Measurements from ENCODE around the gene PSMA1. TPM values are rescaled to one million over a fixed set of nuclear protein-coding genes. Genes with fewer than 3 reads are reported as not detected.
A peak's percentile ranks its signal among the peaks of the same experiment; 100 is the strongest.
"Not testable (repeated sequence)": the region's sequence is repeated elsewhere in the genome, so short reads cannot be mapped to it uniquely, and the experiment has no call there.

Gene PSMA1
- total RNA-seq, 2 experiments from 2014 or later, result 232 to 238 TPM

DNA sequence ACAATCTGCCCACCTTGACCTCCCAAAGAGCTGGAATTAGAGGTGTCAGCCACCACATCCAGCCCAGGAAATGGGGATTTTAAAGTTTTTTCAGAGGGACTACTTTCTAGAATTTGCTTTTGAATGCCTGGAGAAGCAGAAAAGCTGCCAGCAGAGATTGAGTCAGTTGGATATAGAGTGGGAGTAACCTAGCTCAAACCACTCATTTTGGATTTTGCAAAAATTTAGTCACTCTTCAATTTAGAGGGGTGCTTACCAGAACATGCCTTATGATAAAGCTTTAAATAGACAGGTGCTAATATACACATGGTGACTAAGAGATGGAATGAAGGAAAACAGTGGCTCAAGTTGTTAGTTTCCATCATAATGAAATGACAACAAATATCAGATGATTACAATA, 26.5 kb upstream of the PSMA1 start:
- Mint-ChIP-seq H3K9me3 (peaks cover 4% of the 10 kb centered on the region), H3K27me3 (no peaks in the 10 kb centered on the region), H3K4me1 (peaks cover 30% of the 10 kb centered on the region), H3K4me3 (no peak overlapping the region), H3K36me3 (ENCODE audit: low read depth) (peaks cover 50% of the 10 kb centered on the region), H3K27ac (no peak overlapping the region)
- ChIA-PET POLR2A (interaction anchor here (0.9 to 12.0 kb wide), 8 partner anchors 9 to 345 kb away, joined by 3 to 116 read pairs (median 4); partner anchors contain the start of genes CYP2R1, PDE3B and PSMA1), CTCF (interaction anchor here (0.9 kb wide), 1 partner anchor 14 kb away, joined by 3 read pairs; no protein-coding TSS in a partner anchor)
- no peak for DNase-seq

DNA sequence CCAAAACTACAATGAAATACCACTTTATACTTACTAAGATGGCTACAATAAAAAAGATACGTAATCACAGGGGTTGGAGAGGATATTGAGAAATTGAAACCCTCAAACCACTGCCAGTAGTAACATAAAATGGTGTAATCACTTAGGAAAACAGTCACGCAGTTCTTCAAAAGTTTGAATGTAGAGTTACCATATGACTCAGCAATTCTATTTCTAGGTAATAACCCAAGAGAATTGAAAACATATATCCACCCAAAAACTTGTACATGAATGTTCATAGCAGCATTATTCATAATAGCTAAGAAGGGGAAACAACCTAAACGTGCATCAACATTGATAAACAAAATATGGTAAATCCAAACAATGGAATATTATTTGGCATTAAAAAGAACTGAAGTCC, 24.4 kb upstream of the PSMA1 start:
- Mint-ChIP-seq H3K27ac (peak overlapping the region; percentile 79), H3K27me3 (no peaks in the 10 kb centered on the region), H3K36me3 (ENCODE audit: low read depth) (peaks cover 45% of the 10 kb centered on the region), H3K4me3 (no peak overlapping the region), H3K4me1 (peaks cover 37% of the 10 kb centered on the region), H3K9me3 (peaks cover 4% of the 10 kb centered on the region)
- POLR2A ChIA-PET, result interaction anchor here (1.1 to 12.0 kb wide), 7 partner anchors 11 to 222 kb away, joined by 4 to 116 read pairs (median 18); partner anchors contain the start of genes PDE3B and PSMA1
- CTCF ChIA-PET, result interaction anchor here (0.8 to 10.1 kb wide), 4 partner anchors 10 to 362 kb away, joined by 3 to 96 read pairs (median 28); partner anchors contain the start of gene PDE3B
- DNase-seq, result no peak

DNA sequence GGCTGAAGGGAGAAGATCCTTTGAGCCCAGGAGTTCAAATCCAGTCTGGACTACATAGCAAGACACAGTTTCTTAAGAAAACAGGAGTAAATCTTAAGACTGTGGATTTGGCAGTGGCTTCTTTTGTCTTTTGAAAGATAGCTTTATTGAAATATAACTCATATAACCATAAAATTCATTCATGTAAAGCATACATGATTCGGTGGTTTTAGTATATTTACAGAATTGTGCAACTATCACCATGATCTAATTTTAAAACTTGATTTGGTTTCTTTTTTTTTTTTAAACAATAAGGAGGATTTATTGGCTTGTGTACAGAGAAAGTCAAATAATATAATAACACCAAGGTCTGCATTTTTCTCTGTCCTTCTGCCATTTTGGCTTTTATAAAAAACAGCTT, 23.1 kb upstream of the PSMA1 start:
- H3K27me3 Mint-ChIP-seq, result no peaks in the 10 kb centered on the region
- H3K9me3 Mint-ChIP-seq, result peaks cover 4% of the 10 kb centered on the region
- H3K4me1 Mint-ChIP-seq, result peaks cover 37% of the 10 kb centered on the region
- H3K27ac Mint-ChIP-seq, result no peak overlapping the region
- ChIA-PET CTCF (interaction anchor here (3.4 to 10.1 kb wide), 3 partner anchors 35 to 363 kb away, joined by 12 to 96 read pairs (median 45); partner anchors contain the start of gene PDE3B), POLR2A (interaction anchor here (1.4 to 12.0 kb wide), 8 partner anchors 12 to 349 kb away, joined by 4 to 116 read pairs (median 16); partner anchors contain the start of genes CYP2R1, PDE3B and PSMA1)
- no peak overlapping the region for H3K4me3 Mint-ChIP-seq
- no peak for DNase-seq
- H3K36me3 Mint-ChIP-seq (ENCODE audit: low read depth), result peaks cover 45% of the 10 kb centered on the region

DNA sequence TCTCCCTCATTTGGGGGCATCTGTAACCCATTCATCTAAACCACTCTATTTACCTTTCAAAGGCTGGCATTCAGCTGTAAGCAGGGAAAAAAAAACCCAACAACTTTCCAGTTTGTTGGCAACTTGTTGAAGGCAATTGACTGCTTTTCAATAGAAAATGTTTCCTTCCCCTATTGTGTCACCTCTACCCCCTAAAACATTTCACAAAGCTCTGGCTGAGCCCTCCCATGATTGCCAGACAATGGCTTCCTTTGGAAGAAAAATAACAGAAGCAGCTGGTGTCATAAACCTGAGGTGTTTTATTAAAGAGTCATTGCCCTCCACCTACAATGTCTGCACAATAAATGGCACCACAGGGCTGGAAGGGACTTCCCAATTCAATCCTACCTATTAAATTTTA, 22.1 kb upstream of the PSMA1 start:
- H3K27me3 Mint-ChIP-seq, result no peaks in the 10 kb centered on the region

DNA sequence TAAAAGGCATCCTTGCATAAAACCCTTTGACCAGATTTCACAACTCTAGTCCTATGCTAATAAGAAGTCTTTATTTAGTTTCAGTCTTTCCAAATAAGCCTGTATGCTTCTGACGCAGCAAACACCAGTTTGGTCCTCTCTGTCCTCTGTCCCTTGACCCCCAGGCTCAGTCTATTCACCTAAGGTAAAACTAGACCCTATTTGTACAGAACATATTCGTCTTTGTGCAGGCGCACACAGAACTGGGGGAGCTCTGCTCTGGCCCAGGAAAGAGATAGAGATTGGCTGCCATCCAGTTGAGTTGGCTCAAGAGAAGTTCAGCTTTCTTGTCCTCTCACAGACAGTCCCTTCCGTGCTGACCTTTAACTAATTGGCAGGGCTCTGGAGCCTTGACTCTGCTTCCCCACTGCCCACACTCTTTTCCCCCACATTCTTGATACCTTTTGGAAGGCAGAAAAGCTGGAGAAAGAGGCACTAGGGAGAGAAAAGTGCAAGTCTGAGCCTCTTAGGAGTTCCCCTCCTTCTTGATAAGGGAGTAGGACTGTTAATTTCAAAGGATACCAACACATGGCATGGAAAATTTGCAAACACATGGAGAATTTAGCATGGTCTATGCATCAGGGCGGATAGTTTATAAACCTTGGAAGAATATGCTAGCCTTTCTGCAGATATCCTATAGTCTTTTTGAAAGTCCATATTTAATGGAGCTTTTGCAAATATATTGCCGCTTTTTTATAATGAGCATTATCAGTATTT, 21.2 kb upstream of the PSMA1 start:
- Mint-ChIP-seq H3K27ac (no peak overlapping the region), H3K4me3 (no peak overlapping the region), H3K27me3 (no peaks in the 10 kb centered on the region), H3K9me3 (peaks cover 4% of the 10 kb centered on the region), H3K4me1 (peaks cover 47% of the 10 kb centered on the region), H3K36me3 (ENCODE audit: low read depth) (peaks cover 38% of the 10 kb centered on the region)
- CTCF ChIA-PET, result interaction anchor here (0.6 to 10.1 kb wide), 4 partner anchors 79 to 365 kb away, joined by 3 to 96 read pairs (median 24); partner anchors contain the start of gene PDE3B
- POLR2A ChIA-PET, result interaction anchor here (1.1 to 12.0 kb wide), 6 partner anchors 10 to 225 kb away, joined by 3 to 116 read pairs (median 13); partner anchors contain the start of genes PDE3B and PSMA1
- no peak for DNase-seq

More for the DNA sequence above, 22.1 kb upstream of the PSMA1 start:
- Mint-ChIP-seq H3K4me1 (peaks cover 45% of the 10 kb centered on the region), H3K27ac (no peak overlapping the region), H3K9me3 (peaks cover 4% of the 10 kb centered on the region), H3K36me3 (ENCODE audit: low read depth) (peaks cover 41% of the 10 kb centered on the region), H3K4me3 (no peak overlapping the region)
- POLR2A ChIA-PET, result interaction anchor here (1.1 to 12.0 kb wide), 7 partner anchors 11 to 350 kb away, joined by 3 to 116 read pairs (median 13); partner anchors contain the start of genes CYP2R1, PDE3B and PSMA1
- CTCF ChIA-PET, result interaction anchor here (0.6 to 10.1 kb wide), 4 partner anchors 102 to 364 kb away, joined by 3 to 96 read pairs (median 24); partner anchors contain the start of gene PDE3B
- no peak for DNase-seq

DNA sequence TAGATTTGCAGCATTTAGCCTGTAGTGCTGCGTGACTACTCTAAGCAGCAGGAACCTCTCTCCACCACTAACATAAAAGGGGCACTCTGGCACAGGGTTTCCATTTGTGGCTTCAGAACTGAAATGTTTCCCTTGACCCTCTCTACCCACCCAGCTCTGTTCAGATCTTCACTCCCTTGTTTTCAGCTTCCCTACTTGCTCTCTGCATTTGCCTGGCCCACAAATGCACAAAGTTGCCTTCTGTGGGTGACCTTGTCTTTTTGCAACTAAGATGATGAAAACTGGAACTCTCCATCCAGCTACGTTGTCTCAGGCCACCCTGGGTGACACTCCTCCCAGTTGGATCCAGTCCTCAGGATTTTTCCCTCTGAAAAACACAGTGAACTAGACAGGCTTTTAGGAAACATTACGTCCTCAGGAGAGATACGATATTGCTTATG, 19.8 kb upstream of the PSMA1 start:
- Mint-ChIP-seq H3K27ac (no peak overlapping the region), H3K27me3 (no peaks in the 10 kb centered on the region), H3K4me1 (peaks cover 35% of the 10 kb centered on the region), H3K36me3 (ENCODE audit: low read depth) (peaks cover 27% of the 10 kb centered on the region), H3K9me3 (peaks cover 4% of the 10 kb centered on the region), H3K4me3 (no peak overlapping the region)
- DNase-seq, result no peak
- ChIA-PET POLR2A (interaction anchor here (12.0 kb wide), 1 partner anchor 104 kb away, joined by 116 read pairs; the partner anchor contains the start of gene PDE3B), CTCF (interaction anchor here (0.9 to 10.1 kb wide), 3 partner anchors 12 to 366 kb away, joined by 3 to 96 read pairs (median 45); partner anchors contain the start of gene PDE3B)

DNA sequence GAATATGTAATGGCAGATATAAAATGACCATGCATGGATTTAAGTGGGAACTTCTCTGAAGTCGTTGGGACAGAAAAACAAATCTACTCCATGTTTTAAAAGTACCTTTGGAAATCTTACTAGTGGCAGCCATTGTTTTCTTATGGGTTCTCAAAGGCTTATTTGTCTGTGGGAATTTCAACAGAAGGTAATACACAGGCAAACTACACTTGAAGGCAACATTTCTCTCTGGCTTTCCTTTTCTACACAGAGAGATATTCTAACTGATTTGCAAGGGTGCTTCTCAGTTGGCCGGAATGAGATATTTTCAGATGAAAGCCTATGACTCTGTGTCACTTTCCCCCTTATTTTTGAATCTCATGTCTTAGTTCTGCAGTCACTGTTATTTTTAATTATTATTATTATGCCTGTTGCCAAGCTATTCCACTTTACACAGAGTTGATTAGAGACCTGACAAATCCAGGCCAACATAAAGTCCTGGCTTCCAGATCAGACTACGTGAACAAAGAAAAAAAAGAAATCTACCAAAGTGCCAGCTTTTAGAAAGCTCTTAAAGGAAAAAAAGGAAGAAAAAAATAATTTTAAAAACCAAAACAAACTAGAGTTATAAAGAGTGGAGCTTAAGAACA, 18.9 kb upstream of the PSMA1 start:
- Mint-ChIP-seq H3K27ac (no peak overlapping the region), H3K4me3 (no peak overlapping the region), H3K4me1 (peaks cover 27% of the 10 kb centered on the region), H3K36me3 (ENCODE audit: low read depth) (peaks cover 20% of the 10 kb centered on the region), H3K27me3 (no peaks in the 10 kb centered on the region), H3K9me3 (no peaks in the 10 kb centered on the region)
- no peak for DNase-seq
- ChIA-PET CTCF (interaction anchor here (0.9 to 10.1 kb wide), 3 partner anchors 13 to 367 kb away, joined by 3 to 96 read pairs (median 45); partner anchors contain the start of gene PDE3B), POLR2A (interaction anchor here (1.1 to 12.0 kb wide), 6 partner anchors 19 to 353 kb away, joined by 3 to 116 read pairs (median 5); partner anchors contain the start of genes CYP2R1, PDE3B and PSMA1)

DNA sequence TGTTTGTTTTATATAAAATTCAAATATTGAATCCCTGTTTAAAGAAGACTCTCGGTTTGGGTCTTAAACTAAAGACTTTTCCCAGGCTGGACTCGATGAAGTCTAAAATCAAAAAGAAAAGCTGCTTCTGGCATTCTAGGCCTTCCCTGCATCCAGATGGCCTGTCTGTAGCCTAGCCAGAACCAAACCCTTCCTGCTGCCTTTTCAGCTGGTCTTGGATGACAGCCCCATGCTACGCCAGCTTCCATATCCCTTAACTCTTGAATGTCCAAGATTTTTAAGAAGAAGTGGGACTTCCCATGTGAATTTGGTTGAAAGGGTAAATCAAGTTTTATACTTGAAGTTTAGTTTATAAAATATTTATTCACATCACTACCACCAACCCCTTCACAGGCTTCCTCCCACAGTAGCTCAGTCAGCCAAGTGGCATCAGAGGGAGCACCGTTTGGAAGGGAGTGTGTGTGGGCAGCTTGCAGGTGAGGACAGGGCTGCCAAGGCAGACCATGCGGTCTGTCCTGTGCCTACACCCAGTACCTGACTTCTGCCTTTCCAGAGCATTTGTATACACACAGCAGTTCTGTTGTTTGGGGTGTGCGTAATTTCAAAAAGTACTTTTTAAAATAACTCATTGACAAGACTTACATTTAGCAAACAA, 18.2 kb upstream of the PSMA1 start:
- no peak for DNase-seq
- H3K9me3 Mint-ChIP-seq, result no peaks in the 10 kb centered on the region
- H3K27ac Mint-ChIP-seq, result no peak overlapping the region
- ChIA-PET CTCF (interaction anchor here (1.0 to 10.1 kb wide), 3 partner anchors 101 to 368 kb away, joined by 4 to 96 read pairs (median 45); partner anchors contain the start of gene PDE3B), POLR2A (interaction anchor here (1.1 to 12.0 kb wide), 7 partner anchors 10 to 354 kb away, joined by 3 to 116 read pairs (median 5); partner anchors contain the start of genes CYP2R1, PDE3B and PSMA1)
- H3K4me1 Mint-ChIP-seq, result peaks cover 25% of the 10 kb centered on the region
- H3K36me3 Mint-ChIP-seq (ENCODE audit: low read depth), result peaks cover 18% of the 10 kb centered on the region
- H3K4me3 Mint-ChIP-seq, result no peak overlapping the region
- H3K27me3 Mint-ChIP-seq, result no peaks in the 10 kb centered on the region

DNA sequence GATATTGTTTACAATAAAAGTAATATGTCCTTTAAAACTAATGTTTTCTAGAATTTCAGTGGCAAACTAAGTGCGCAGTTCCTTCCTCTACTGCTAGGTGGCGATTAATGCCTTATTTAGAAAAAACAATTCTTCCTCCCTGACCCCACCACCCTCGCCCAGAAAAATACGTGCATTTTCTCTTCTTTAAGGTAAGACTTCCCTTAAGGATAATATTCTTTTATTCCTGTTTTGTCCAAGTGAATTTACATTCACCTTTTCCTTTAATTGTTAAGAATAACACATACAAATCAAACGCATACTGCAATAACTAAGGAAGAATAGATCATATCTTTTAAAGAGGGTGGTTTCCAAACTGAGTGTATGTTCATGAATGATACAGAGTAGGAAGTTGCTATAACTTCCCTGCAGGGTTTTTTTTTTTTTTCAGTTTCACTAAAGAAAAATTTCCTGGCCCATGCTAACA, 17.0 kb upstream of the PSMA1 start:
- Mint-ChIP-seq H3K27ac (peak overlapping the region; percentile 47), H3K4me1 (peaks cover 22% of the 10 kb centered on the region), H3K27me3 (no peaks in the 10 kb centered on the region), H3K9me3 (no peaks in the 10 kb centered on the region), H3K4me3 (peak overlapping the region; percentile 58), H3K36me3 (ENCODE audit: low read depth) (peaks cover 5% of the 10 kb centered on the region)
- DNase-seq, result peak; percentile 48
- ChIA-PET CTCF (interaction anchor here (0.8 to 10.1 kb wide), 9 partner anchors 11 to 369 kb away, joined by 3 to 96 read pairs (median 3); partner anchors contain the start of genes PDE3B and PSMA1), POLR2A (interaction anchor here (0.7 to 12.0 kb wide), 5 partner anchors 11 to 1075 kb away, joined by 3 to 116 read pairs (median 3); partner anchors contain the start of gene PDE3B)

DNA sequence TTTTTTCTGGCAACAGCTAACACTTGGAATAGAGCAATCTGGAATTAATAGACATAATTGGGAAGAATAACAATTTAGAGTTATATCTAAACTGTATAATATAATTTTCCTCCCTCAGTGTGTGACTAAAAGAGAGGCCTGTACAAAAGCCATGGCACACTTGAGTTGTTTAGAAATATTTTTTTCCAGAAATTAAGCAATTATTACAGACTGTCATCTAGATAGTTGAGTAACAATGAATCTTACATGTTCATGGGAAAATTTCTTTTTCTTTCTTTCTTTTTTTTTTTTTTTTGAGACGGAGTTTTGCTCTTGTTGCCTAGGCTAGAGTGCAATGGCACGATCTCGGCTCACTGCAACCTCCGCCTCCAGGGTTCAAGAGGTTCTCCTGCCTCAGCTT, 15.0 kb upstream of the PSMA1 start:
- H3K27me3 Mint-ChIP-seq, POLR2A ChIA-PET, H3K4me3 Mint-ChIP-seq, DNase-seq, H3K9me3 Mint-ChIP-seq, H3K27ac Mint-ChIP-seq: not testable (repeated sequence)
- CTCF ChIA-PET, result interaction anchor here (0.7 to 7.1 kb wide), 7 partner anchors 43 to 547 kb away, joined by 3 to 59 read pairs (median 3); no protein-coding TSS in a partner anchor
- peaks cover 11% of the 10 kb centered on the region for H3K36me3 Mint-ChIP-seq (ENCODE audit: low read depth)
- H3K4me1 Mint-ChIP-seq, result peaks cover 18% of the 10 kb centered on the region

DNA sequence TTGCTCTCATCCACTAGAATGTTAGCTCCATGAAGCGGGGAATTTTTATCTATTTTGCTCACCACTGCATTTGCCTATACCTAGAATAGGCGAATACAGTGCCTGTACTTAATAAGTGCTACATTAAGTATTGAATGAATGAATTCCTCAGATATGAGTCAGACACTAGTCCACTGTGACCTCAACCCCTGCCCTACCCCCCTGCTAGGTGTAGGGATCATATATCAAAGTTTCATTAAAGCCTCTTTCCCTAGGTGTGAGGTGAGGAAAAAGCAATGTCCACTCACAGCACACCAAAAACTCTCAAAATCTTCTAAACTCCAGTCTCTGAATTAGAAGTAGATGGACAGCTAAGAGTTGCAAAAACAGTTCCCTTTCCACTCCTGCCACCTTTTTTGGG, 9.8 kb upstream of the PSMA1 start:
- no peak overlapping the region for H3K27ac Mint-ChIP-seq
- CTCF ChIA-PET, result interaction anchor here (1.3 to 7.1 kb wide), 2 partner anchors 10 to 377 kb away, joined by 6 to 59 read pairs; partner anchors contain the start of gene PSMA1
- H3K9me3 Mint-ChIP-seq, result no peaks in the 10 kb centered on the region
- POLR2A ChIA-PET, result interaction anchor here (1.0 to 2.0 kb wide), 3 partner anchors 9 to 378 kb away, joined by 3 to 6 read pairs (median 3); partner anchors contain the start of gene PSMA1
- peaks cover 11% of the 10 kb centered on the region for H3K36me3 Mint-ChIP-seq (ENCODE audit: low read depth)
- no peak for DNase-seq
- H3K27me3 Mint-ChIP-seq, result no peaks in the 10 kb centered on the region
- H3K4me3 Mint-ChIP-seq, result no peak overlapping the region
- no peaks in the 10 kb centered on the region for H3K4me1 Mint-ChIP-seq
